Endothelial cell of umbilical vein (primary cell): ENCODE measurements around the gene KATNB1.

ENCODE experiments used
- EZH2 ChIP-seq: IDR thresholded peaks from 2 replicates; pipeline ENCODE4 v1.6.1; 2012; ENCODE audit warnings: borderline replicate concordance, low read depth, mild to moderate bottlenecking, moderate library complexity, low read length, inconsistent platforms; ENCODE audit not compliant: severe bottlenecking
- JUN ChIP-seq: IDR thresholded peaks from 2 replicates; pipeline ENCODE4 v1.6.1; 2011; ENCODE audit warnings: borderline replicate concordance, low read depth; ENCODE audit not compliant: insufficient read length, insufficient read depth
- MYC ChIP-seq: IDR thresholded peaks from one replicate; pipeline ENCODE4 v1.6.1; 2011; ENCODE audit warnings: mild to moderate bottlenecking, low read depth, low read length
- POLR2A ChIP-seq: IDR thresholded peaks from 2 replicates; pipeline ENCODE4 v1.6.1; 2012; ENCODE audit warnings: low read depth, mild to moderate bottlenecking, control low read depth, low read length
- POLR2AphosphoS5 ChIP-seq: IDR thresholded peaks from 2 replicates; pipeline ENCODE4 v1.6.1; 2012; ENCODE audit warnings: low read depth, mild to moderate bottlenecking, control low read depth, low read length, moderate library complexity; ENCODE audit not compliant: insufficient read depth
- TF ChIP-seq, protein P1 (sequence below), 2 donors: IDR thresholded peaks; 1 replicate in 1 of 2; 2 replicates in 1 of 2; pipeline ENCODE4 v1.5.1; 2011; ENCODE audit warnings: low read length in 2 of 2, mild to moderate bottlenecking in 2 of 2, moderate library complexity in 2 of 2, control low read depth in 1 of 2, inconsistent platforms in 1 of 2, low read depth in 1 of 2; ENCODE audit not compliant: insufficient read depth in 1 of 2; ENCODE audit errors: extremely low read depth in 1 of 2
- TF ChIP-seq, protein P2 (sequence below): IDR thresholded peaks from 2 replicates; pipeline ENCODE4 v1.6.1; 2011; ENCODE audit not compliant: insufficient read depth, insufficient read length

DNA sequence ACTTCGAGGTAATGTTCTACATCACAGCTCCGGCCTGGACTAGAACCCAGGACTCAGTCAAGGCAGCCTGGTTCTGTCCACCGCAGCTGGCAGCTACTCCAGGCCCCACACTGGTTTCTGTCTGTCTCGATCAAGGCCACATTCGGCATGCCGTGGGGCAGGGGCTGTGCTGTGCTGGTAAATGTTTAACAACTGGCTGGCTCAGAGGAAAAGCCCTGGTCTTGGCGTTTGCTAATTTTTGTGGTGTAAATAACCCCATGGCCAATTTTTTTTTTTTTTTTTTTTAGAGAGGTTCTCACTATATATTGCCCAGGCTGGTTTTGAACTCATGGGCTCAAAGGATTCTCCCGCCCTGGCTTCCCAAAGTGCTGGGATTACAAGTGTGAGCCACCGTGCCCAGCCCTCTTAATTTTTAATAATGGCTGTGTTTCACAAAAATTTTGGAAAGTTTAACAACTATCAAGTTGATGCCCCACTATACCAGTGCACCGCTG is 41.3 kb upstream of the KATNB1 start:
- TF ChIP-seq, protein P1, sequence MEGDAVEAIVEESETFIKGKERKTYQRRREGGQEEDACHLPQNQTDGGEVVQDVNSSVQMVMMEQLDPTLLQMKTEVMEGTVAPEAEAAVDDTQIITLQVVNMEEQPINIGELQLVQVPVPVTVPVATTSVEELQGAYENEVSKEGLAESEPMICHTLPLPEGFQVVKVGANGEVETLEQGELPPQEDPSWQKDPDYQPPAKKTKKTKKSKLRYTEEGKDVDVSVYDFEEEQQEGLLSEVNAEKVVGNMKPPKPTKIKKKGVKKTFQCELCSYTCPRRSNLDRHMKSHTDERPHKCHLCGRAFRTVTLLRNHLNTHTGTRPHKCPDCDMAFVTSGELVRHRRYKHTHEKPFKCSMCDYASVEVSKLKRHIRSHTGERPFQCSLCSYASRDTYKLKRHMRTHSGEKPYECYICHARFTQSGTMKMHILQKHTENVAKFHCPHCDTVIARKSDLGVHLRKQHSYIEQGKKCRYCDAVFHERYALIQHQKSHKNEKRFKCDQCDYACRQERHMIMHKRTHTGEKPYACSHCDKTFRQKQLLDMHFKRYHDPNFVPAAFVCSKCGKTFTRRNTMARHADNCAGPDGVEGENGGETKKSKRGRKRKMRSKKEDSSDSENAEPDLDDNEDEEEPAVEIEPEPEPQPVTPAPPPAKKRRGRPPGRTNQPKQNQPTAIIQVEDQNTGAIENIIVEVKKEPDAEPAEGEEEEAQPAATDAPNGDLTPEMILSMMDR (IDR thresholded peaks at IDR 0.05; ENCODE audit: extremely low read depth in 1 of 2, insufficient read depth in 1 of 2, low read depth in 1 of 2, low read length in 2 of 2): no peak
- TF ChIP-seq EZH2 (no peak), POLR2A (no peak), MYC (no peak), JUN (no peak), POLR2AphosphoS5 (no peak)
- TF ChIP-seq, protein P2, sequence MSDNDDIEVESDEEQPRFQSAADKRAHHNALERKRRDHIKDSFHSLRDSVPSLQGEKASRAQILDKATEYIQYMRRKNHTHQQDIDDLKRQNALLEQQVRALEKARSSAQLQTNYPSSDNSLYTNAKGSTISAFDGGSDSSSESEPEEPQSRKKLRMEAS: no peak
